ENCODE results near the gene CD274.
"Not testable (repeated sequence)": the region's sequence is repeated elsewhere in the genome, so short reads cannot be mapped to it uniquely, and the experiment has no call there.

The CD274 gene

DNA sequence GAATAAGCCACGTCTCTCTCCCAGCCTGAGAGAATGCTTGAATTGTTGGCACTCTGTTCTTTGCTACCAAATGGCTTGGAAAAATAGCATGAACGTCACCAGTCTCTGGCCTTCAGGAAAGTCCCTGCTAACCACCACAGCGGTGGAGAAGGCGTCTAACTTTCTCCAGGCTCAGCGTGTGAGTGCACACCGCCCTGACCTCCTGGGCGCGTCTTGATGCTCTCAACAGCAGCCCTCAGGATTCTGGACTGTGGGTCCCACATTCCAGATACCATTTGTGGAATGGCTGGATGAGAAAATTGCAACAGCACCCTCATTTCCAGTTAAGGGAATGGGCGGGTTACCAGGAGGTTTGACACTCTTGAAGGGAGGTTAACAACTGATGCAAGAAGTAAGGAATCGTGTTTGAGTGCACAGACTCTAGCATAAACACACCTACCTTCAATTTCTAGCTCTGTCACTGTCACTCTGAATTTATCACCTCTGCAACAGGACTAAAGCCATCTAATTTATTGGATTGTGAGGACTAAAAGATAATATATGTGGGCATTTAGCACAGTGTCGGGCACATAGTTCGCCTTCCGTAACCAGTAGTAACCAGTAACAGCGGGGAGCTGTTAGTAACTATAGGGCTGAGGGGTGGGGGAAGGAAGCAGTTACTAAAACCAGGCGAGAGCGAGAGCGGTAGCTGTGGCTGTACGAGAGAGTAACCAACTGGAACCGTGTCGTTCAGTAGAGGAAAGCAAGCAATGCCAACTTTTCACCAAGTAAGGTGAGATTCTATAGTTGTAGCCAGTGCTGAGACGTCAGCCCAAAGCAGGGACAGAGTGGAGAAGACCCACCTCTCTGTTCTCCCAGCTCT is 11.8 kb upstream of the CD274 start:
- no peak for FAIRE-seq

DNA sequence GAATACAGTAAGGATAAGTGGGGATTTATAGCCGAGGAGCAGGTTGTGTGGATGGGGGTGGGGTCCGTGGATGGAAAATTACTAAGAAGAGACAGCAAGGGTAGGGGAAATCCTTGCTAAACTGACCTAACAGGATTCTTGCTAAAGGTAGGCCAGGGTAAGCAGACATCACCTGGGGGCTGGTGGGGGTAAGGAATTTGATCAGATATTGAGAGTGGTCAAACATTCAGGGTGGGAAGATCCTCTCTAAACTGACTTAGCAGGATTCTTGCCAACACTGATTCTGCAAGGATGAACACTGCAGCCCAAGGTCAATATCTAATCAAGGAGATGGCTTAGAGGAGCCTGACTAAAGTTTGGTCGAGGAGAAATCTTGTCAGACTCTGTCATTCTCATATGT is 9.9 kb upstream of the CD274 start:
- no peak for FAIRE-seq

DNA sequence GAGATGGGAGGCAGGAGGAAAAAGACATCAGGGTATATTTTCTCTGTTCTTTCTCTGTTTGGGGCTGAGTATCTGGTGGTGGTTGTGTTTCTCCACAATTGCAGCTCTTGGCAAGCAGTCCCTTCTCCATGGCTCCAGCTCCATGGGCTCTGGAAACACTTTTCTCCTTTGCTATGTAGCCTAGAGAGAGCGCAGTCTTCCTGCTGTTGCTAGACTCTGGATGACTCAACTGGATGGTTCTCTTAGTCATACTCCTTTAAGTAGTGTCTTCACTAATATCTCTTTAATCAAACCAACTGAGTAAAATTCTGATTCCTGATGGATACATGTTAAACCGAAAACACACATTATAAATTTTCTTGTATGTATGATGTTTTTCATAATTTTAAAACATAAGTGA is 9.3 kb upstream of the CD274 start:
- no peak for FAIRE-seq

DNA sequence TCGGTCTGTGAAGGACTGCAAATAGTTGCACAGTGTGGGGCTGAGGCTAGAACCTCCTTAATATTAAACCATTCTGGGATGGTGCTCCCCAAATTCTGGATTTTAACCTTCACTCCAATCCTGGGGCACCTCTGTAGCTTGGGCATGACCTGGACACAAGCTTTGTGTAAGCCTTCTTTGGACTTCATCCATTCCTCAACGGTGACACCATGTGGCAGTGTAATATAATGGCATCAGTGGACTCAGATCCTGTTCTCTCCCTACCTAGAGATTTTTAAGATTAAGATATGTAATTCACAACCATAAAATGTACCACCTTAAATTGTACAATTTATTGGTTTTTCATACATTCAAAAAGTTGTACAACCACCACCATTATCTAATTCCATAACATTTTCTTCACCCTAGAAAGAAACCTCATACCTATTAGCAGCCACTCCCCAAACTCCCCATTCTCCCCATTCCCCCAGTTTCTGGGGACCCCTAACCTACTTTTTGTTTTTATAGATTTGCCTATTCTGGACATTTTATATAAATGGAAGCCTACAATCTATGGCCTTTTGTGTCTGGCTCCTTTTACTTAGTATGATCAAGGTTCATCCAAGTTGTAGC is 7.8 kb upstream of the CD274 start:
- peak; percentile 56 for FAIRE-seq

DNA sequence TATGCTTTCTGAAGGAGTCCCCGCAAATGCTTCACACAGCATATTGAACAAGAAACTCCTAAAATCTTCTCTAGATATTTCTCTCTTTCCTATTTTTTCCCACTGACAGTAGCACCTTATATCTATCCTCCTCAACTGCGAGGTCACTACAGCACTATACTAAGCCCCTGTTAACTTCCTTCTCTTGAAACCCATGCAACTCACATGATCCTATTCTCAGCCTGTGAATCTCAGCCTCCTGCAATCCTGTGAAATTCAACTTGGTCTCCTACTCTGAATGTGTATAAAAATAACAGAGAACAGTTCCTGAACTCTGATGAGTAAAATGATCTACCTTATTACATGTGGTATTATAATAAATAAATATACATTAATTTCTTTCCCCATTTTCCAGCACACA is 6.5 kb upstream of the CD274 start:
- FAIRE-seq, result no peak

DNA sequence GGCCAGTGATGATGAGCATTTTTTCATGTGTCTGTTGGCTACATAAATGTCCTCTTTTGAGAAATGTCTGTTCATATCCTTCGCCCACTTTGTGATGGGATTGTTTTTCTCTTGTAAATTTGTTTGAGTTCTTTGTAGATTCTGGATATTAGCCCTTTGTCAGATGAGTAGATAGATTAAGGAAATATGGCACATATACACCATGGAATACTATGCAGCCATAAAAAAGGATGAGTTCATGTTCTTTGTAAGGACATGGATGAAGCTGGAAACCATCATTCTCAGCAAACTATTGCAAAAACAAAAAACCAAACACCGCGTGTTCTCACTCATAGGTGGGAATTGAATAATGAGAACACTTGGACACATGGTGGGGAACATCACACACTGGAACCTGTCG is 5.2 kb upstream of the CD274 start:
- FAIRE-seq, result not testable (repeated sequence)

DNA sequence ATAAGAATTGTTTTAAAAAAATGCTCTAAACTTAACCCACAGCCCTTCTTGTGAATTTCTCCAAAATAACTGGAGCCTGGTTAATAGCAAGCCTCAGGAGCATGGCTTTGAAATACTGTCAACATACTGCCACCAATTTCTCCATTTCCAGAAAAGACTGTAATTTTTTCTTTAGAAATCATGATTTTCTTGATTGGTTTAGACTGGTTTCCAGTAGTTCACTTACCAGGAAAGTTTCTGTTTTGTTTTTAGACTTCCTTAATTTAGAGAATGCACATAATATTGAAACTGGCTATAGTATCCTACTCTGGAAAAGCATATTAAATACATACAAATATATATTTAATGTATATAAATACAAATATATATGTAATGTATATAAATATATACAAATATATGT is 4.5 kb upstream of the CD274 start:
- no peak for FAIRE-seq

DNA sequence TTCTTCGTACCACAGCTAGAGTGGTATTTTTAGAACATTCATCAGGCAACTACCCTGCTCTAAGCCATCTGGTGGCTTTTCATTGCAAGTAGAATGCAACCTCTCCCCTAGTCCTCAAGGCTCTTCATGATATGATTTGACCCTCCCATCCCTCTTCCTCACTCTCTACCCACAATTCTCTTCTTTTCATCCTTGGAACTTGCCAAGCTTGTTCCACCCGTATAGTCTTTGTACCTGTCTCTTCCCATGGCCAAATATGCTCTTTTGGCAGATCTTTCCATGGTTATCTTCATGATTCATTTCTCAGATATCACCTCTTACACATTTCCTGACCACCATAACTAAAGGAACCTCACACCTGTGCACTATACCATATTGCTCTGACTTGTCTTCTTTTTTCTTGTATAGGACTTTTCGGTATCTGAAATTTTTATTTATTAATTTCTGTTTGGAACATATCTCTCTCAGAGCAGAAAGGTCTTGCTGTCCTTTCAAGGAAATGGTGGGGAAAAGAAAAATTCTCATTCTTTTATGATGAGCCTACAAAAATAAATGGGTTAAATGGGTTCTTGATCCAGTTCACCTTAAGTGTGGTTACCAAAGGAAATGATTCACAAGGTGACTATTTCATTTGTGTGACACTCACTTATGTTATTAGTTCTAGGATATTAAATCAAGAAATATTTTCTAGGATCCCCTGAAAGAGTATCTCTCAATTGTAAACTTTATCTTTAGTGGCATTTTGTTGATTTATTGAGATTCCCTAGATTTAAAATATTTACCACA is 3.7 kb upstream of the CD274 start:
- FAIRE-seq, result no peak

DNA sequence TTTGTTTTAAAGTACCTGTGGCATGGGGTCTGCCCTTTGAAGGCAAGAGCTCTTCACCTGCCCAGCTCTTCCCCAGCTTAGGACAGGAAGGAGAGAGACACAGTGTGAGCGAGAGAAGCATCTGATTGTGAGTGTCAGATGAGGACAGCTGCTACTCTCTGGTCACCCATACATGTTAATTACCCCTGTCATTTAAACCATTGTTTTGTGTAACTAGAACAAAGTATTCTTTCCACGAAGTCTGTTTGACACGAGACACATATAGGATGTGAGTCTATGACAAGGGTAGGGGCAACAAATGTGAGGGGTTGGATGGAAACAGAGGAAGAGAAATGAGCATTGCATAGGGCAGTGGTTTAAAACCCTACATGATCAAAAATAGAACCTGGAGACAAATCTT is 3.0 kb upstream of the CD274 start:
- FAIRE-seq, result no peak

DNA sequence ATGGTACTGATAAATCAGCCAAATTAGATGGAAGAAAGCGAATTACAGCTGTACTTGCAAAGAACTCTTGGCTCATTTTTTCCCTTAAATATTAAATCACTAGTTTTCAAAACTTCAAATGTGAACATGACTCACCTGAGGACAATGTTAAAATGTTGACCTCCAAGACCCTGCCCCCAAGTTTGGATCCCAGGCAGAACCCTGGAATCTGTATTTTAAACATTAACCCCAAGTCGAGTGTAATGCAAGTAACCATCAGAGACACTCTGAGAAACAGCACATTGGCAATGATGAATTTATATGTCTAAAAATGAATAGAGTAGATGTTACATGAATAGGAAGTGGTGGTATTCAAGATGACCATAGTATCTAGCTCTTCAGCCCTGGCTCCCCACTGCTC is 2.3 kb upstream of the CD274 start:
- FAIRE-seq, result no peak

DNA sequence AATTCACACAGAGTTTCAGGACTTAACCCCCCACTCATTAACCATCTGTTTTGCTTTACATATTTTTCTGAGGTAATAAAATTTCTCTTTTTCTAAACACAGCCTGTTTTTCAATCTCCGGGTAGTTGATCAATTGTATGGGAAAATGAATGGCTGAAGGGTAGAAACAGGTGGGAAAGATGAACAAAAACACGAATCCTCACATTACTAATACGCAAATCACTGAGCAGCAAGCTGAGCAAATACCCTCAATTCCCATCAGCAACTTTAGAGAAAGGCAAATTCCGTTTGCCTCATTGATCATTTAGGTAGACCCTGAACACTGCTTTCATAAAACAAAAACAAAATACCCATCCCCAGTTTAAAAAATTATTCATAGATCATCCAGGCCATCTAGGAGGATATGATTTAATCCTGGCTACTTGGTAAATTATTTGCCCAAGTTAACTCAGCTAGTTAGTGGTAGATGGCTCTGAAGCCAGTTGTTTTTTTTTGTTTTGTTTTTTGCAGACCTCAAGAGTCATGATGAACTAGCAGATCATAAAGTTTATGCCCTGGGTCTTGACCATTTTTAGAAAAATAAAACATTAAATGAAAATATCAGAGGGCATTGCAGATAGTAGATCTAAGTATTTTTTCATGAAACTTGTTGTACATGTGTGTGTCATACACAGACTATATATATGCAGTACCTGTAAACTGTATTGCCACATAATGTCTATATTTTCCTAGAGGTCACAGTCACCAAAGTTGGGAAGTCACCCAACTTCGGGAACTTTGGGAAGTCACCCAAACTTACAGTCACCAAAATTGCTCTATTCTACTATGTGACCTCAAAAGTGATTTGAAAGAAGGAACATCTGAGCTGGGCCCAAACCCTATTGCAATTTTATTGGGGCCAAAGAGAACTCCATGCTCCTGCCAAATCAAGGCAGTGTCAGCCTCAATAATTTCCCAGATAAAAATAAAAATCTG is 1.6 kb upstream of the CD274 start:
- no peak for FAIRE-seq

DNA sequence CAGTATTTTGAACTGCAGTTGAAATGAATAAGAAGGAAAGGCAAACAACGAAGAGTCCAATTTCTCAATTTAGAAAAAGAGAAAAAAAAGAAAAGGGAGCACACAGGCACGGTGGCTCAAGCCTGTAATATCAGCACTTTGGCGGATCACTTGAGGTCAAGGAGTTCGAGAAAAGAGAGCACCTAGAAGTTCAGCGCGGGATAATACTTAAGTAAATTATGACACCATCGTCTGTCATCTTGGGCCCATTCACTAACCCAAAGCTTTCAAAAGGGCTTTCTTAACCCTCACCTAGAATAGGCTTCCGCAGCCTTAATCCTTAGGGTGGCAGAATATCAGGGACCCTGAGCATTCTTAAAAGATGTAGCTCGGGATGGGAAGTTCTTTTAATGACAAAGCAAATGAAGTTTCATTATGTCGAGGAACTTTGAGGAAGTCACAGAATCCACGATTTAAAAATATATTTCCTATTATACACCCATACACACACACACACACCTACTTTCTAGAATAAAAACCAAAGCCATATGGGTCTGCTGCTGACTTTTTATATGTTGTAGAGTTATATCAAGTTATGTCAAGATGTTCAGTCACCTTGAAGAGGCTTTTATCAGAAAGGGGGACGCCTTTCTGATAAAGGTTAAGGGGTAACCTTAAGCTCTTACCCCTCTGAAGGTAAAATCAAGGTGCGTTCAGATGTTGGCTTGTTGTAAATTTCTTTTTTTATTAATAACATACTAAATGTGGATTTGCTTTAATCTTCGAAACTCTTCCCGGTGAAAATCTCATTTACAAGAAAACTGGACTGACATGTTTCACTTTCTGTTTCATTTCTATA is 602 bp upstream of the CD274 start:
- no peak for FAIRE-seq

DNA sequence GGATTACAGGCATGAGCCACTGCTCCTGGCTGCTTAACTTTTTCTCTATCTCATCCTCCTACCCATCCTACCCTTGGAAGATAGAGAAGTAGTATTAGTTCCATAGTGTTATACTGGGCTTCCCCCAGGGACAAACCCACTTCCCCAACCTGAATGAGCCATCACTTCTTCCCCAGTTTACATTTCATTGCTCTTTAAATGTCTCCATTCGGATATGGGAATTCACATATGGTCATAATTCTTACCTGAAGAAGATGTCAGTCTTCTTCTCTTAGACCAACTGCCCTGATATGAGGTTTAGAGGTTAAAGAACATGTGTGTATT is 1.9 kb downstream of the CD274 start:
- FAIRE-seq, result no peak

DNA sequence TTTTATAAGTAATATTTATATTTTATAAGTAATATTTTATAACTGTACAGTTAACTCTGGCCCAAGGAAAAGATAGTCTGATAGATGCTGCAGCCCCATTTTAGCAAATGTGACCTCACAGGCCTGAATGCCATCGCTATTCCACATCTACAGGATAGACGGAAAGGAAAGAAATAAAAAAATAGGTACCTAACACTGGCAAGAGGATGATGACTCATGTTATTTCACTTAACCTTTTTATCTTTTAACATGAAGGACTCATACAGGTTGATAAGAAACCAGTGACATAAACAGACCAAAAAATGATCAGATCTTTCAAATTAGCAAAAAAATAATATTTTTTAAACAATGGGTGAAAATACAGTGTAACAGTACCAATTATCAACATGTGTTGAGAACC is 2.7 kb downstream of the CD274 start:
- FAIRE-seq, result no peak

DNA sequence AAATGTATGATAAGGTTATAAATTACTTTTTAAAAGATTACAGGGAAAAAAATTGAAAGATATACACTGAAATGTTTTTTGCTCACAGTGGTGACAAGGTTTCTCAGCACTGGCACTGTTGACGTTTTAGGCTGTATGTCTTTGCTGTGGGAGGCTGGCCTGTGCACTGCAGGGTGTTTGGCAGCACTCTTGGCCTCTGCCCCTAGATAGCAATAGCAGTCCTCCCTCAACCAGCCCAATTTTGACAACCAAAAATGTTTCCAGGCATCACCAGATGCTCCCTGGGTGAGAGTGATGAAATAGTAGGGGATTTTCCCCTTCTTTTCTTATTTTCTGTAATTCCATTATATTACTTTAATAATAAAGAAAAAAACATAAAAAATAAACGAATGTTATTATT is 3.3 kb downstream of the CD274 start:
- no peak for FAIRE-seq

DNA sequence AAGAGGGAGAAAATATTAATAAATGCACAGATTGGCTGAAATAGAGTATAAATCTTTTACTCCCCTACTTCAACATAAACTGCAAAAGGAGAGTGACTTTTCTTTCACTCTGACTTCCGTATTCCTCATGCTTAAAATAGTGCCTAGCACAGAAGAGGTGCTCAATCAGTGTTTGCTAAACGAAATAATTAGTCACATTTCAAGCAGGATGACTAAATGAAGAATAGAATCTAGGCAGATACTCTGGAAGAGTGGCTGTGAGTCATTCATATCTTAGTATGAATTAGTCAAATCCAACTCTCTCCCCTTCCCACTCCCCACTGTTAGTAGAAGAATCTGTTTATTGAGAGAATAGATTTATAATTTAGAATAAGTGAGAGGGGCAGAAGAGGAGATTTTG is 4.8 kb downstream of the CD274 start:
- FAIRE-seq, result no peak

DNA sequence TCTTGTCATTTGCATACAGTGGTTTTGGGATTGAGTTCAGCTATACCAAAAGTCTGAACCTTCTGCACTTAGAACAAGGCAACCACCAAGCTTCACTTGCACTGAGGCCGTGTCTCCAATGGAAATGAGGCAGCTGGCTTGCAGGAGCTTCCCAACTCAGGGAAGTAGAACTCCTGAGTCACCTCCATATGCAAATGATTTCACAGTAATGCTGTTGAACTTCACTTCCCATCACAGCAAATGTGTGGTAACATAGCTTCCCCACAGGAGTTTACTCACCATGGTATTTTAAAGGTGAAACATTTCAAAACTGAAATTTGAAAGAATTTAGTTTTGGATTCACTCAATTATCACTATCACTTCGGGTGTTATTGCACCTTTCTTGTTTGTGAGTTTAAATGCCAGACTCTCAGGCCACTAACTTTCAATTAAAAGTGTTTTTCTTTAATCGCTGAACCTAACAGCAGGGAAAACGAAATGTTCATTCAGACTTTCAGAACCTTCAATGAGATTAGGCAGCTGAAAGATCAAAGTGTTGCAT is 9.0 kb downstream of the CD274 start:
- no peak for FAIRE-seq

DNA sequence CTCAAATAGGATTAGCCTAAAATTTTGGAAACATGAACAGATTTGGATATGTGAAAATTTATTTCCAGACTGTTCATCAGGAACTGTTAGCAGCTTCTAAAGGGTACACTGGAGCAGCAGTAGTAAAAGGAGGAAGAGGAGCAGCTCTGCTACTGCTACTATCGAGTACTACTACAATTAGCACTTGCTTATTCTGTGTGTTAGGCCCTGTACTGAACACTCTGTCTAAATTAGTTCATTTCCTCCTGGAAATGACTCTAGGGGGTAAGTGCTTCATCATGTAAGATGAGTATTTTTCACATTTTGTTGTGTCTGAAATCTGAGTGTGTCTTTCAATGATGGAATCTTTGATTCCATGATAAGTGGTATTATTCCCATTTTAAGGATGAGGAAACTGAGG is 9.8 kb downstream of the CD274 start:
- FAIRE-seq, result no peak

DNA sequence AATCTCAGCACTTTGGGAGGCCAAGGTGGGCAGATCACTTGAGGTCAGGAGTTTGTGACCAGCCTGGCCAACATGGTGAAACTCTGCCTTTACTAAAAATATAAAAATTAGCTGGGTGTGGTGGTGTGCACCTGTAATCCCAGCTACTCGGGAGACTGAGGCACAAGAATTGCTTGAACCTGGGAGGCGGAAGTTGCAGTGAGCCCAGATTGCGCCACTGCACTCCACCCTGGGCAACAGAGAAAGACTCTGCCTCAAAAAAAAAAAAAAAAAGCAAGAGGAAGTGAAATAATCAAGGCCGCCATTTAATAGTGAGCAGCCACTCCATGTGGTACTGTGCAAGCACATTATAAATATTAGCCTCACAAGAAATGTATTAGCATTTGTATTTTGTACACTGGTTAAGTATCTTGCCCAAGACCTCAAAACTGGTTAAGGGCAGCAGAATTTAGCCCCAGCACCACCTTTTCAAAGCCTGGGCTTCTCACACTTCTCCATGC is 14.5 kb downstream of the CD274 start:
- not testable (repeated sequence) for FAIRE-seq

DNA sequence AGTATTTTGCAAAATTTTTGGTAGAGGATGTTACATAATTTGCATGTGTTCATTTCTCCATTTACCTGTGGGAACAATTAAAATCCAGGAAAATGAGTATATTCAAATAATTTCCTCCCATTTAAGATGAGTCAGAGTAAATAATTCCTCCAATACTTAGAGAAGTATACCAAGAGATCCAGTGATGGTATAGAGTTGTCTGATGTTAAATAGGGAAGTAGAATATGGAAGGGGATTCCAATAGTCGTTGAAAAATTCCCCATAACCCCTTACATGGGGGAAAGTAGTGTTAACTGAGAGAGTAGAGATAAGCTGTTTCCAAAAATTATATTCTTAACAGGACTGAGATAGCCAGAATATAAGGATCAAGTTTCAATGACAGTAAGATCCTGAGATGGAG is 15.7 kb downstream of the CD274 start:
- no peak for FAIRE-seq

DNA sequence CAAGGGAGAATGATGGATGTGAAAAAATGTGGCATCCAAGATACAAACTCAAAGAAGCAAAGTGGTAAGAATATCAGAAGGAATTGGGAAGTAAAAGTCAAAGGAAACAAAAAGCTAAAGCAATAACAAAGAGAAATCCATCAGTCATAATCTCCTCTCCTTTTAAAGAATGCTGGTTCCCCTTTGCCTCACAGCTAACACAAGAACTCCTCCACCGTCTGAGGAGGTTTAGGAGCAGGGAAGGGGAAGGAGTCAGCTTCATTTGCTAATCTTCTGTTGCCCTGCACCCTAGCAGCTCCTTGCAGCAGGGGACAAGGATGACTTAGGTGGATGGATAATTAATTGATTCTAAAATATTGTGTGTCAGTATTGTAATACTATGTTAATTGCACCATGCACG is 16.4 kb downstream of the CD274 start:
- no peak for FAIRE-seq
